SHP77 treated with DMSO at 0.1 percent for 48 hours (cell line): ENCODE measurements around the gene UBAP2.
"Not testable (repeated sequence)": the region's sequence is repeated elsewhere in the genome, so short reads cannot be mapped to it uniquely, and the experiment has no call there.

Experiments
- DNase-seq: peaks from one replicate; lab custom pipeline; 2025; lab: John Stamatoyannopoulos, UW

UBAP2 gene

DNA sequence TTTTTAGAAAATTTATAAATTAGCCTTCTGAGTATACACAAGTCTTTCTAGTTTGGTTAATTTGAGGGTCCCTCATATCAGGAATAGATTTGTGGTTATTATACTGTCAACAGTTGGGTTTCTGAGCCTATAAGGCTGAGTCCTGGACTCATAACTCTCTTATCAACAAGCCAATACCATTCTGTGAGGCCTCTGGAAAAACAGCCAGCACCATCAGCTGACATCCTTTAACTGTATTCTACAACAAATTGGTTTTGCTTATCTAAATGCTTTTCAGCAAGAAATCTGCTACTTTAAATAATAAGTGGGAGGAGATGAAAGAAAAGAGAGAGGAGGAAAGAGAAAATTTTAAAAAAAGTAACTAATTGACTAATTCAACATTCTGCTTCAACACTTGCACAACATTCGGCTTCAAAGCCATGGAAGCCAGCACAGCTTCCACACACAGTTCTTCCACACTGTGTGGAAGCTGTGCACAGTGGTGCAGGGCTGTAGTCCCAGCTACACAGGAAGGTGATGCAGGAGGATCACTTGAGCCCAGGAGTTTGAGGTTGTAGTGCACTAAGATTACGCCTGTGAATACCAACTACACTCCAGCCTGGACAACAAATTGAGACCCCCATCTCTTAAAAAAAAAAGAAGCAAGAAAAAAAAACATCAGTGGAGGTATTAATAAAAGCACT lies 84.5 kb downstream of the UBAP2 start:
- no peak for DNase-seq

DNA sequence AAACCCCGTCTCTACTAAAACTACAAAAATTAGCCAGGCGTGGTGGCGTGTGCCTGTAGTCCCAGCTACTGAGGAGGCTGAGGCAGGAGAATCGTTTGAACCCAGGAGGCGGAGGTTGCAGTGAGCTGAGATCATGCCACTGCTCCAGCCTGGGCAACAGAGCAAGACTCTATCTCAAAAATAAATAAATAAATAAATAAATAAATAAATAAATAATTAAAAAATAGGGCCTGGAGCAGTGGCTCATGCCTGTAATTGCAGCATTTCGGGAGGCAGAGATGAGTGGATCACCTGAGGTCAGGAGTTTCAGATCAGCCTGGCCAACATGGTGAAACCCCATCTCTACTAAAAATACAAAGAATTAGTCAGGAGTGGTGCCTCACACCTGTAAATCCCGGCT lies 86.2 kb downstream of the UBAP2 start:
- DNase-seq = not testable (repeated sequence)

DNA sequence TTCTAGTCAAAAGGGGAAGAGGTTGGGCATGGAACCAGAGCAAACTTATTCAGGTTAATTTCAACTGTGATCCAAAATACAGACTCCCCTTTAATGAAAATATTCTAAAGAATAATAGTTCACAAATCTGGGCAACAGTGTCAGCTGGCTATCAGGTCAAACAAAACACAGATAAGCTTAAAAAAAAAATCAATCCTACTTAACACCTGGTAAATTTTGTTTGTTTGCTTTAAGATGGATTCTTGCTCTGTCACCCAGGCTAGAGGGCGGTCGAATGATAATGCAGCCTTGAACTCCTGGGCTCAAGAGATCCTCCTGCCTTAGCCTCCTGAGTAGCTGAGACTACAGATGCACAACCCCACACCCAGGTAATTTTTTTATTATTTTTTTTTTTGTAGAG lies 89.0 kb downstream of the UBAP2 start:
- DNase-seq = no peak

GRCh38 chr9:33956544-33956943 lies 92.1 kb downstream of the UBAP2 start:
- DNase-seq = no peak

GRCh38 chr9:33952066-33952465 lies 96.6 kb downstream of the UBAP2 start:
- no peak for DNase-seq

DNA sequence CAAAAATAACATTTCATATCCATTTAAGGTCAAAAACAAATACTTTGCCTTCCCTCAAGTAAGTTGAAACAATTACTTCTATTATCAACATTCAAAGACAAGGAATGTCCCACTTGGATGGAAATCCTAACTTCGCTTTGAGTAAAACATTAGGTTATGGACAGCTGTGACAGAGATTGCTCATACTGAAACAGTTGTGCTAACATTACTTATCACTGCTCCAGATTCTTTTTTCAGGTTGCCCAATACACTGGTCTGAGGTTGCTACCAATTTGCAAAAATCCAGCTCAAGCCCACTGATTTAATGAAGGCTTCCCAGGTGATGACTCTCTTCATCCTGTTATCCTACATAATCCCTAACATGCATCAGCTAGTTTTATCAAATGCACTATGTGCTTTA lies 98.3 kb downstream of the UBAP2 start:
- DNase-seq = no peak

GRCh38 chr9:33946779-33947535 lies 101.7 kb downstream of the UBAP2 start:
- DNase-seq = no peak

DNA sequence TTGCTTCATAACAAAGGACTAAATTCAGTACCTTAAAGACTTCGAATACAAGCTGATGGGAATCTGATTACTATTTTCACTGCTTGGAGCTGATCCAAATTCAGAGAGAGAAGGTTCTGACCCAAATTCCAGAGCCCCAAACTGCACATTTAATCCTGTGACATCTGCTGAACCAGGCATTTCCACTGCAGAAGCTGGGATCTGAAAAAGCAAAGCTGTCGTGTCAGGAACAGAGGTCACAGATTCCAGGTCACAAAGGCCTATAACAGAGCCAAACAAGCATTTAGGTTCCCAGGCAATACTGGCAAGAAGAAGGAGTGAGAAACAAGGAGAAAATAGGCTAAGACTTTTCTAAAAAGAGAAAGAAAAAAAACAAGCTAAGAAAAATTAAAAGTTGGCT lies 105.3 kb downstream of the UBAP2 start:
- no peak for DNase-seq

DNA sequence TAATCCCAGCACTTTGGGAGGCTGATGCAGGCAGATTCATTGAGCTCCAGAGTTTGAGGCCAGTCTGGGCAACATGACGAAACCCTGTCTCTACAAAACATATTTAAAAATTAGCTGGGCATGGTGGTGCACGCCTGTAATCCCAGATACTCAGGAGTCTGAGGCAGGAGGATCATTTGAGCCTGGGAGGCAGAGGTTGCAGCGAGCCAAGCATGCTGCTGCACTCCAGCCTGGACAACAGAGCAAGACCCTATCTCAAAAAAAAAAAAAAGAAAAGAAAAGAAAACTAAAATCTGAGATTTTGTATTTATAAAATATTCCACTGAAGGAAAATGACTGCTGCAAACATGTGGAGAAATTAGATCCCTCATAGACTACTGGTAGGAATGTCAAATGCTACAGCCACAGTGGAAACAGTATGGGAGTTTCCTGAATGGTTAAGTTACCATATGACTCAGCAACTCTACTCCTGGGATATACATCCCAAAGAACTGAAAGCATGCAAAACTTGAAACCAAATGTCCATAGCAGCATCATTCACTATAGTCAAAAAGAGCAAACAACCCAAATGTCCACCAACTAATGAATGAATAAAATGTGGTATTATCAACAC lies 106.1 kb downstream of the UBAP2 start:
- no peak for DNase-seq

DNA sequence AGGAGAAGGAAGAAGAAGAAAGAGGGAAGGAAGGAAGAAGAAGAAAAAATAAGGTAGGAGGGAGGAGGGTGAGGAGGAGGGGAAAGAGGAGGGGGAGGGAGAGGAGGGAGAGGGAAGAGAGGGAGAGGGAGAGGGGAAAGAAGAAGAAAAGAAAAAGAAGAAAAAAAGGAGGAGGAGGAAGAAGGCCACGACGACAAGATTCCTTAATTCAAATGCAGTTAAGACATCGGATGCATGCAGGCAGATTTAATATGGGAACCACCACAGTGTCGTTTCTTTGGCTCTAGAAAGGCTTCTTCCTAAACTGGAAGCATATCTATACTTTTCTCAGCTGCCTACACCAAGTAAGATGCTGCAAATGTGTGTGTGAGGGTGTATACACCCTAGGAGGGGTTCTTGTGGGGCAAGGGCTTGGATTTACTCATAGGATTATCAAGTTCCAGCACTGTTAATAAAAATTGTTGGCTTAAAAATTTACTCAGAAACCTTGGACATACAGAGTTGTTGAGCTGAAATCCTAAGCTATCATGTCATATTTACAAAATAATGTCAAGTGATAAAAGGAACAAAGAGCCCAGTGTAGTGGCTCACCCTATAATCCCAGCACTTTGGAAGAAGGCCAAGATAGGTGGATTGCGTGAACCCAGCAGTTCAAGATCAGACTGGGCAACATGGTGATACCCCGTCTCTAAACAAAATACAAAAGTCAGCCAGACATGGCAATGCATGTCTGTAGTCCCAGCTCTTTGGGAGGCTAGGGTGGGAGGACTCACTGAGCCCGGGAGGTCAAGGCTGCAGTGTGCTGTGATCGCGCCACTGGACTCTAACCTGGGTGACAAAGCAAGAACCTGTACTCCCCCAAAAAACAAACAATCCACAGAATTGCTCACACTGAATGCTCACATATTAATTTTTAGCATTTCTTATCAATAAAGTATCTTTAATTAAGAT lies 108.5 kb downstream of the UBAP2 start:
- DNase-seq = no peak

DNA sequence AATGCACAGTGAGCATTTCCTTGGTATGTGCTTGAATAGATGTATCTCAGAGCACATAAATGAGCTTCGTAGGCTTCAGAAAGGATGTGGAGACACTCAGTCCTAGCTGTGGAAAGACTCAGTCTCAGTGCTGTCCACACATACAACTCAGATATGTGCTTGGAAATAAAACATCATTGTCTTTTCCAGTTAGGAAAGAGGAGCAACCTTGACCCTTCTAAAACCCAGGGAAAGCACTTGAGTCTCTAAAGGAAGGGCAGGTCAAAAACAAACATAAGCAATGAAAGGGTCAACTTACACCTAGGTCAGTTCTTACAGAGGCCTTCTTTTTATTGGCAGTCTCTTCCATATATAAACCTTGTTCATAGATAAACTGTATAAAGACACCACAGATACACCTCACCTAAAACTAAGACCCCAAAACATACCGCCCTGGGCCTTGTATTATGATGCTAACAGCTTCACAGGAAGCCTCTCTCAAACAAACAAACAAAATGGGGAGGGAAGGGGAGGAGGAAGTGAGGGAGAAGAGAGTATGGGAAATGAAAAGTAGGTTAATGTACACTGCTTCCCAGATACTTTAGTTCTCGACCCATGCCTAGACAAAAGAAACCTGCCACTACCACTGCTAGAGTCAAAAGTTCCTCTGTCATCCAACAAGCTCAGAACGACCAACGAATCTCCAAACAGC lies 114.4 kb downstream of the UBAP2 start:
- no peak for DNase-seq

DNA sequence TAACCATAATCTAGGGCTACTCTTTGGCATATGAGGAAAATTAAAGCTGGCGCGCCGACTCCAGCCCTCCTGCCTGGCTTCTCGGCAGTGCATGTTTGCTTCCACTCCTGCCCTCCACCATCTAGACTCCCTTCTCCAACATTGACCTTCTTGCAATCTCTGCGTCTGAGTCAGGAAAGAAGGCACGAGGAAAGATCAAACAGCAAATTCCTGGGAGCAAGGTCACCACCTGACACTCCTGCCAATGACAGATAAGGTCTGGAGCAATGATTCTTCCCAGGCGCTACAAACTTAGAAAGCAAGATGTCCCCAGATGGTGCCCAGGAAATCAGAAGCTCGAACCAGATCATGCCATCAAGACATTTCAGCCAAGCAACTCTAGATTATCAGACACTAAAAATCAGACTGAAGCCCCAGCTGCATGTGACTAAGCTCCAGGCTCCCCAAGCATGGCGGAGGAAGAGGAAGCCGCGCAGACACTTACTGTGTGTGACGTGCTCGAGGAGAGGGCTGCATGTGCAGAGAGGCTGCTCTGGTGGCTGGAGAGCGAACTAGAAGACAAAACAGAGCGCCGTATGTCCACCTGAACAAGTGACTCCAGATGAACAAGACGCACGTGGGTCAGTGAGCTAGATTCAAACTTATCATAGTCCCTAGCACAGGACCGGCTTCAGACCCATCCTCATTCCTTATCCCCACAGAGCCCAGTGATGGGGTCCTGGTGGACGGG lies 116.4 kb downstream of the UBAP2 start:
- no peak for DNase-seq

DNA sequence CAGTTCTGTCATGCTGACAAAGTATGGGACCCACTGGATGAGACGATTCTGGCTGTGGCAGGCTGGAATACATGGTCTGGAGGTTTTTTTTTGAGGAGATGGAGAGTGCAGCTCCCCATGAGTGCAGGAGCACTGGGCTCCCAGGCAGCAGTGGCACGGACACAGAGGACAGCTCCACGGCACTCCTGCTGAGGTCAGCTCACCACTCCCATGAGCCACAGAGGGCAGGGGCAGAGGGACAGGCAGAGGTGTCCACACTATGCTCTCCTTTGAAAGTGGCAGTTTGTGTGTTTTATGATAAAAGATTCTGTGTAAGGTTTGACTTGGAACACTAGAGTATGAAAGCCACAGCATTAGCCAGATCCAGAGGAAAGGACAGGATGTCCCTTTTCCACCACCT lies 117.4 kb downstream of the UBAP2 start:
- no peak for DNase-seq

DNA sequence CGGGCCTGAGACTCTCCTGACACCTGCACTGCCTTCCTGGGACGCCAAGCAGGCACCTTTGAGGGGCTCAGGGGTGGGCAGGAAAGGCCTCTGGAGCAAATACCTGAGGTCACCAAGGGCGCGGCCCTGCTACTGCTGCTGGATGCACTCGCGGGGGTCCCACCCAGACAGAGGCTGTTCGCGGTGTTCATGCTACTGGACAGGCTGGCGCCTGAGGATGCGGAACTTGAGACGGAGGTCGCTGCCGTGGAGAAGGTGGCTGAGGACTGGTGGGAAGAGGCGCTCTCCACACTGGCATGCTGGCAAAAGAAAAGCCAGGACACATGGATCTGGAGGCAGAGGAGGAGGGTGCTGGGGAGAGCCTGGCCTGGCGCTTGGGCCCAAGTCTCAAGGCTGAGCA lies 121.0 kb downstream of the UBAP2 start:
- DNase-seq = no peak

DNA sequence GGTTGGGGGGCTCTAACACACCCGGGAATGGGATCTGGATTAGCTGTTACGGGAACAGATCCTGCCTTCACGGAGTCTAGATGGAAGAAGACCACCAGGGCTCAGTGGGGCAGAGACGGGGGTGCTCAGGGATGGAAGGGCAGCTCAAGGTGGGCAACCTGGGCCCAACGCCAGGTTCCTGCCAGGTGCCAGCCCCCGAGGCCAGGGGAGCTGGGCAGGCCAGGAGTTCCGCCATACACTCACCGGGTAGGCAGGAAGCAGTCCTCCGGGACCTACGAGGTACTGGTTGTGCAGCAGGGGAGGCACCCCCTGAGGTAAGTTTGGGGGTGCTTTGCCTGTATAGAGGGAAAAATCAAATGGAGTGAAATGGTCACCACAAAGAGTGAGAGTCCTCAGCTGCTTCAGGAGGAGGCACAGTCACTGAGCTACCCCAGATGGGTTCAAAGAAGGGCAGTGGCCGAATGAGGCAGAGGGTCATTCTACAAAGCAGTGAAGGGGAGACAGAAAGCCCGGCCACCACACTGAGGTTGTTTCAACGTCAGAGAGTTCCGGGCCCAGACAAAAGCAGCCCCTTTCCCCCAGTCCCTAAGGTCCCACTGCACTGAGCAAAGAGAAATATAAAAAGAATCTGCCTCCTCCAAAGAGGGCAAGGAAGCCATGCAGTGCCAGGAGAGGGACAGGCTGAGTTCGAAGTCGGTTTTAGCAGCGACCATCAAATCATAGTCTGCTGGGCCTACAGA lies 121.8 kb downstream of the UBAP2 start:
- no peak for DNase-seq

- no peak for DNase-seq
Observed at GRCh38 chr9:33924978-33925797, 123.5 kb downstream of the UBAP2 start.

- DNase-seq = no peak
Observed at GRCh38 chr9:33923998-33924701, 124.5 kb downstream of the UBAP2 start.

DNA sequence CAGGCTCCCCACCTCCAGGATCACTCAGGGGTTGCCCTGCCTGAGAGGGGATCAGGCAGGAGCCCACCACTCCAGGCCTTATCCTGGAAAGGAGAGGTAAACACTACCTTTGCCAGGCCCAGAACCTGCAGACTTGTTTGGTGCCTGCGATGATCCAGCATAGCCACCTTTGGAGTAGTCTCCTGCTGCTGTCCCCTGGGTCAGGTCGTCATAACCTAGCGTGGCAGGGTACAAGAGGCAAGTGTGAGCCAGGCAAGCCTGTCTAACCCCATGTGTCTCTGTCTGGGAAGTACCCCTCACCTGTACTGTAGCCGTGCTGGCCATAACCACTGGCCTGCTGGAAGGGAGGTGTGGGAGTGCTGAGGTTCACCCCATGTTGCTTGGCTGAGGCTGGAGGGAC lies 125.6 kb downstream of the UBAP2 start:
- DNase-seq = no peak
